GM21619 (cell line): ENCODE measurements around the gene CR1L.
A peak's percentile ranks its signal among the peaks of the same experiment; 100 is the strongest.
"Not testable (repeated sequence)": the region's sequence is repeated elsewhere in the genome, so short reads cannot be mapped to it uniquely, and the experiment has no call there.

ENCODE experiments used
- ATAC-seq: cut with Tn5 transposase; IDR thresholded peaks from one replicate; pipeline ENCODE4 v1.9.1; 2021; ENCODE audit not compliant: unreplicated experiment

CR1L gene

GRCh38 chr1:207644852-207645634, at the start of gene CR1L:
CR1L (plus strand) TSS chr1:207645133; CDS start chr1:207645234, 101 bp downstream.
- ATAC-seq, result peak; percentile 96

- no peak for ATAC-seq
Observed at GRCh38 chr1:207603777-207604176, 41.2 kb upstream of the CR1L start.

- no peak for ATAC-seq
Observed at GRCh38 chr1:207605444-207606361, 39.2 kb upstream of the CR1L start.

- no peak for ATAC-seq
Observed at GRCh38 chr1:207606362-207606755, 38.6 kb upstream of the CR1L start.

GRCh38 chr1:207612762-207613161, 32.2 kb upstream of the CR1L start:
- no peak for ATAC-seq

- peak; percentile 93 for ATAC-seq
Observed at GRCh38 chr1:207619871-207620542, 24.9 kb upstream of the CR1L start.

GRCh38 chr1:207620543-207620893, 24.4 kb upstream of the CR1L start:
- ATAC-seq, result no peak

GRCh38 chr1:207625504-207626071, 19.3 kb upstream of the CR1L start:
- not testable (repeated sequence) for ATAC-seq

- ATAC-seq, result no peak
Observed at GRCh38 chr1:207626972-207627337, 18.0 kb upstream of the CR1L start.

- no peak for ATAC-seq
Observed at GRCh38 chr1:207627496-207627895, 17.4 kb upstream of the CR1L start.

- no peak for ATAC-seq
Observed at GRCh38 chr1:207628776-207629175, 16.2 kb upstream of the CR1L start.

GRCh38 chr1:207631137-207631536, 13.8 kb upstream of the CR1L start:
- ATAC-seq, result no peak

- ATAC-seq, result no peak
Observed at GRCh38 chr1:207633226-207633625, 11.7 kb upstream of the CR1L start.

- ATAC-seq, result not testable (repeated sequence)
Observed at GRCh38 chr1:207633699-207634289, 11.1 kb upstream of the CR1L start.

GRCh38 chr1:207634293-207634692, 10.6 kb upstream of the CR1L start:
- not testable (repeated sequence) for ATAC-seq

GRCh38 chr1:207635569-207636186, 9.3 kb upstream of the CR1L start:
- not testable (repeated sequence) for ATAC-seq

- ATAC-seq, result not testable (repeated sequence)
Observed at GRCh38 chr1:207638487-207639145, 6.3 kb upstream of the CR1L start.

GRCh38 chr1:207639362-207639761, 5.6 kb upstream of the CR1L start:
- ATAC-seq, result not testable (repeated sequence)

GRCh38 chr1:207644166-207644851, 624 bp upstream of the CR1L start:
- ATAC-seq, result no peak
